Kidney epithelial cell (primary cell): ENCODE measurements around the gene GDAP1L1. TPM values are rescaled to one million over a fixed set of nuclear protein-coding genes. Genes with fewer than 3 reads are reported as not detected.
A peak's percentile ranks its signal among the peaks of the same experiment; 100 is the strongest.

Experiments
- DNase-seq: peaks from one replicate; pipeline ENCODE4 v3.0.0-alpha.2; 2010; ENCODE audit warnings: low read depth
- H3K27me3 ChIP-seq: 2 replicates; pipeline ENCODE4 v1.6.0; 2011; ENCODE audit warnings: low read length; ENCODE audit not compliant: control insufficient read depth, insufficient read depth
- H3K36me3 ChIP-seq: 2 replicates; pipeline ENCODE4 v1.5.1; 2011; ENCODE audit warnings: low read length; ENCODE audit not compliant: control insufficient read depth, insufficient read depth
- H3K4me3 ChIP-seq: 2 replicates; pipeline ENCODE4 v1.5.1; 2011; ENCODE audit warnings: low read depth, mild to moderate bottlenecking, control low read depth, low read length
- CTCF ChIP-seq: IDR thresholded peaks from 2 replicates; pipeline ENCODE4 v1.5.1; 2011; ENCODE audit warnings: mild to moderate bottlenecking, moderate library complexity, low read length, control low read depth, inconsistent platforms; ENCODE audit not compliant: insufficient read depth, poor library complexity, severe bottlenecking
- total RNA-seq: library from RNA; depleted of rRNA; stranded (reverse); fragments of >200 nt; gene quantifications from 2 replicates; pipeline ENCODE4 v1.2.3, GENCODE V29; 2015

Gene GDAP1L1
- total RNA-seq, 1 donor from 2014 or later = not detected

- H3K4me3 ChIP-seq = peak overlapping the region; percentile 84
- no peaks in the 10 kb centered on the region for H3K36me3 ChIP-seq
- H3K27me3 ChIP-seq = no peaks in the 10 kb centered on the region
- DNase-seq = no peak
- TF ChIP-seq CTCF = no peak
Observed at GRCh38 chr20:44209686-44210405, 37.3 kb upstream of the GDAP1L1 start.

GRCh38 chr20:44210406-44211176, 36.5 kb upstream of the GDAP1L1 start, which contains the start of gene OSER1:
Gene OSER1 (minus strand): TSS chr20:44210771. CDS start chr20:44206957, 3,814 bp downstream.
- Histone ChIP-seq H3K4me3 (peak within 1 kb of the TSS; percentile 84), H3K27me3 (no peaks in the 10 kb centered on the region), H3K36me3 (no peaks in the 10 kb centered on the region)
- TF ChIP-seq CTCF = no peak
- peak; percentile 85 for DNase-seq

GRCh38 chr20:44211177-44212039, 35.7 kb upstream of the GDAP1L1 start:
- no peaks in the 10 kb centered on the region for H3K36me3 ChIP-seq
- no peak for DNase-seq
- no peak for TF ChIP-seq CTCF
- H3K4me3 ChIP-seq = peak overlapping the region; percentile 74
- H3K27me3 ChIP-seq = no peaks in the 10 kb centered on the region

GRCh38 chr20:44212792-44213191, 34.3 kb upstream of the GDAP1L1 start:
- no peak for TF ChIP-seq CTCF
- H3K4me3 ChIP-seq = no peak overlapping the region
- no peak for DNase-seq
- no peaks in the 10 kb centered on the region for H3K27me3 ChIP-seq
- H3K36me3 ChIP-seq = no peaks in the 10 kb centered on the region

- H3K27me3 ChIP-seq = no peaks in the 10 kb centered on the region
- no peak overlapping the region for H3K4me3 ChIP-seq
- no peak for DNase-seq
- peak; percentile 93 for TF ChIP-seq CTCF
- no peaks in the 10 kb centered on the region for H3K36me3 ChIP-seq
Observed at GRCh38 chr20:44215125-44215524, 32.0 kb upstream of the GDAP1L1 start.
